ENCODE measurements around the gene TP63. TPM values are rescaled to one million over a fixed set of nuclear protein-coding genes. Genes with fewer than 3 reads are reported as not detected.

TP63 gene
- polyA plus RNA-seq, 3 donors = 0.58 to 1.9 (median 1.7) TPM

GRCh38 chr3:189902230-189903186, 271.3 kb downstream of the TP63 start:
- DNase-seq (ENCODE audit: low read depth in 3 of 3, low spot score in 2 of 3) = no peak

- no peak for DNase-seq (ENCODE audit: low read depth in 3 of 3, low spot score in 2 of 3)
Observed at GRCh38 chr3:189903562-189904250, 272.5 kb downstream of the TP63 start.

GRCh38 chr3:189907803-189908202, 276.6 kb downstream of the TP63 start:
- no peak for DNase-seq (ENCODE audit: low read depth in 3 of 3, low spot score in 2 of 3)

- no peak for DNase-seq (ENCODE audit: low read depth in 3 of 3, low spot score in 2 of 3)
Observed at GRCh38 chr3:189908646-189909045, 277.5 kb downstream of the TP63 start.

GRCh38 chr3:189909139-189909538, 277.9 kb downstream of the TP63 start:
- no peak for DNase-seq (ENCODE audit: low read depth in 3 of 3, low spot score in 2 of 3)

GRCh38 chr3:189909573-189909972, 278.4 kb downstream of the TP63 start:
- no peak for DNase-seq (ENCODE audit: low read depth in 3 of 3, low spot score in 2 of 3)

GRCh38 chr3:189911001-189911400, 279.8 kb downstream of the TP63 start:
- DNase-seq (ENCODE audit: low read depth in 3 of 3, low spot score in 2 of 3) = no peak

GRCh38 chr3:189914799-189915198, 283.6 kb downstream of the TP63 start:
- DNase-seq (ENCODE audit: low read depth in 3 of 3, low spot score in 2 of 3) = no peak

GRCh38 chr3:189921770-189922169, 290.6 kb downstream of the TP63 start:
- DNase-seq (ENCODE audit: low read depth in 3 of 3, low spot score in 2 of 3) = no peak

GRCh38 chr3:189927975-189928895, 297.0 kb downstream of the TP63 start:
- DNase-seq (ENCODE audit: low read depth in 3 of 3, low spot score in 2 of 3) = no peak

- DNase-seq (ENCODE audit: low read depth in 3 of 3, low spot score in 2 of 3) = no peak
Observed at GRCh38 chr3:189936201-189936945, 305.2 kb downstream of the TP63 start.

- no peak for DNase-seq (ENCODE audit: low read depth in 3 of 3, low spot score in 2 of 3)
Observed at GRCh38 chr3:189937302-189938127, 306.3 kb downstream of the TP63 start.

GRCh38 chr3:189941125-189941524, 309.9 kb downstream of the TP63 start:
- no peak for DNase-seq (ENCODE audit: low read depth in 3 of 3, low spot score in 2 of 3)

- DNase-seq (ENCODE audit: low read depth in 3 of 3, low spot score in 2 of 3) = no peak
Observed at GRCh38 chr3:189941679-189942078, 310.5 kb downstream of the TP63 start.

- no peak for DNase-seq (ENCODE audit: low read depth in 3 of 3, low spot score in 2 of 3)
Observed at GRCh38 chr3:189942948-189943347, 311.8 kb downstream of the TP63 start.

- no peak for DNase-seq (ENCODE audit: low read depth in 3 of 3, low spot score in 2 of 3)
Observed at GRCh38 chr3:189944285-189945145, 313.3 kb downstream of the TP63 start.

- DNase-seq (ENCODE audit: low read depth in 3 of 3, low spot score in 2 of 3) = no peak
Observed at GRCh38 chr3:189945935-189946709, 314.9 kb downstream of the TP63 start.
